ENCODE measurements around the gene FAM53C.
"Not testable (repeated sequence)": the region's sequence is repeated elsewhere in the genome, so short reads cannot be mapped to it uniquely, and the experiment has no call there.

FAM53C gene

GRCh38 chr5:138337685-138338410 is at the start of gene FAM53C:
Gene FAM53C, plus strand, starts transcription at chr5:138338266. Its CDS starts 3,070 bp downstream, at chr5:138341336.
- H3K4me3 ChIP-seq (replicated peaks; ENCODE audit: low read depth, low read length), result peak within 1 kb of the TSS; percentile 78
- TF ChIP-seq CTCF (IDR thresholded peaks at IDR 0.05; ENCODE audit: low read length, missing control alignments), result no peak
- peak; percentile 95 for DNase-seq (ENCODE audit: low read depth)

- no peak for TF ChIP-seq CTCF (IDR thresholded peaks at IDR 0.05; ENCODE audit: low read length, missing control alignments)
- no peak overlapping the region for H3K4me3 ChIP-seq (replicated peaks; ENCODE audit: low read depth, low read length)
- no peak for DNase-seq (ENCODE audit: low read depth)
Observed at GRCh38 chr5:138289296-138289695, 48.8 kb upstream of the FAM53C start.

GRCh38 chr5:138303372-138303771 is 34.7 kb upstream of the FAM53C start:
- TF ChIP-seq CTCF (IDR thresholded peaks at IDR 0.05; ENCODE audit: low read length, missing control alignments), result no peak
- peak; percentile 6 for DNase-seq (ENCODE audit: low read depth)

GRCh38 chr5:138305797-138306196 is 32.3 kb upstream of the FAM53C start:
- no peak for DNase-seq (ENCODE audit: low read depth)

More at GRCh38 chr5:138303372-138303771, 34.7 kb upstream of the FAM53C start:
- no peak overlapping the region for H3K4me3 ChIP-seq (replicated peaks; ENCODE audit: low read depth, low read length)

GRCh38 chr5:138315751-138316278 is 22.3 kb upstream of the FAM53C start:
- no peak overlapping the region for H3K4me3 ChIP-seq (replicated peaks; ENCODE audit: low read depth, low read length)

More at GRCh38 chr5:138305797-138306196, 32.3 kb upstream of the FAM53C start:
- no peak for TF ChIP-seq CTCF (IDR thresholded peaks at IDR 0.05; ENCODE audit: low read length, missing control alignments)
- no peak overlapping the region for H3K4me3 ChIP-seq (replicated peaks; ENCODE audit: low read depth, low read length)

GRCh38 chr5:138316355-138316754 is 21.7 kb upstream of the FAM53C start:
- no peak for DNase-seq (ENCODE audit: low read depth)
- H3K4me3 ChIP-seq (replicated peaks; ENCODE audit: low read depth, low read length), result no peak overlapping the region
- TF ChIP-seq CTCF (IDR thresholded peaks at IDR 0.05; ENCODE audit: low read length, missing control alignments), result no peak

More at GRCh38 chr5:138315751-138316278, 22.3 kb upstream of the FAM53C start:
- no peak for TF ChIP-seq CTCF (IDR thresholded peaks at IDR 0.05; ENCODE audit: low read length, missing control alignments)
- no peak for DNase-seq (ENCODE audit: low read depth)

GRCh38 chr5:138318211-138318610 is 19.9 kb upstream of the FAM53C start:
- not testable (repeated sequence) for H3K4me3 ChIP-seq (replicated peaks; ENCODE audit: low read depth, low read length); DNase-seq (ENCODE audit: low read depth)

All from fibroblast of pulmonary artery (primary cell).